Osteoblast (primary cell): ENCODE results near the gene SCGB1C1. TPM values are rescaled to one million over a fixed set of nuclear protein-coding genes. Genes with fewer than 3 reads are reported as not detected.
"Not testable (repeated sequence)": the region's sequence is repeated elsewhere in the genome, so short reads cannot be mapped to it uniquely, and the experiment has no call there.

Experiments
- DNase-seq: peaks from one replicate; pipeline ENCODE4 v3.0.0; 2011; ENCODE audit warnings: low spot score, mixed read lengths; ENCODE audit not compliant: insufficient read length; ENCODE audit errors: missing footprints
- H2AFZ ChIP-seq: 2 replicates; pipeline ENCODE4 v1.6.0; 2011; ENCODE audit warnings: mild to moderate bottlenecking, low read length
- H3K27ac ChIP-seq: 2 replicates; pipeline ENCODE4 v1.5.1; 2011; ENCODE audit warnings: mild to moderate bottlenecking, low read depth, low read length, moderate library complexity
- H3K27me3 ChIP-seq: 2 replicates; pipeline ENCODE4 v1.6.0; 2012; ENCODE audit warnings: mild to moderate bottlenecking, control low read depth, inconsistent platforms, low read length, moderate library complexity; ENCODE audit not compliant: insufficient read depth
- H3K36me3 ChIP-seq: 2 replicates; pipeline ENCODE4 v1.5.1; 2011; ENCODE audit warnings: mild to moderate bottlenecking, low read length, control low read depth, moderate library complexity; ENCODE audit not compliant: insufficient read depth
- H3K4me1 ChIP-seq: 2 replicates; pipeline ENCODE4 v1.5.1; 2011; ENCODE audit warnings: mild to moderate bottlenecking, low read length, control low read depth, moderate library complexity; ENCODE audit not compliant: insufficient read depth
- H3K4me2 ChIP-seq: 2 replicates; pipeline ENCODE4 v1.6.0; 2011; ENCODE audit warnings: mild to moderate bottlenecking, low read length; ENCODE audit not compliant: insufficient read depth
- H3K4me3 ChIP-seq: fragments of 200-600 bp; sonication (generic); 3 replicates; pipeline ENCODE4 v1.5.1; 2012; ENCODE audit warnings: mild to moderate bottlenecking, low read length, inconsistent platforms; ENCODE audit not compliant: insufficient read depth
- H3K79me2 ChIP-seq: 2 replicates; pipeline ENCODE4 v1.6.0; 2012; ENCODE audit warnings: mild to moderate bottlenecking, low read length, control low read depth, inconsistent platforms; ENCODE audit not compliant: insufficient read depth
- H3K9me3 ChIP-seq: 2 replicates; pipeline ENCODE4 v1.5.1; 2011; ENCODE audit warnings: low read depth, low read length, control low read depth
- H4K20me1 ChIP-seq: 2 replicates; pipeline ENCODE4 v1.6.0; 2012; ENCODE audit warnings: mild to moderate bottlenecking, low read length, control low read depth; ENCODE audit not compliant: insufficient read depth
- CTCF ChIP-seq: IDR thresholded peaks from 2 replicates; pipeline ENCODE4 v1.5.1; 2011; ENCODE audit warnings: mild to moderate bottlenecking, low read depth, low read length, moderate library complexity; ENCODE audit errors: extremely low read depth
- total RNA-seq: library from RNA; depleted of rRNA; stranded (reverse); fragments of >200 nt; gene quantifications from 2 replicates; pipeline ENCODE4 v1.2.3, GENCODE V29; 2012

SCGB1C1 gene
- total RNA-seq, 1 donor: not detected

- peaks cover 22% of the 10 kb centered on the region for H3K79me2 ChIP-seq
- H3K4me1 ChIP-seq: no peaks in the 10 kb centered on the region
- no peak overlapping the region for H3K4me3 ChIP-seq
- H2AFZ ChIP-seq: no peak overlapping the region
- peaks cover 24% of the 10 kb centered on the region for H4K20me1 ChIP-seq
- no peak overlapping the region for H3K27ac ChIP-seq
- peak; percentile 77 for DNase-seq
- no peak overlapping the region for H3K4me2 ChIP-seq
- no peaks in the 10 kb centered on the region for H3K9me3 ChIP-seq
- H3K27me3 ChIP-seq: no peaks in the 10 kb centered on the region
- peaks cover 40% of the 10 kb centered on the region for H3K36me3 ChIP-seq
- TF ChIP-seq CTCF: no peak
Observed at GRCh38 chr11:216081-216974, 23.4 kb downstream of the SCGB1C1 start.

GRCh38 chr11:217704-218103, 24.8 kb downstream of the SCGB1C1 start:
- Histone ChIP-seq H3K4me1 (no peaks in the 10 kb centered on the region), H3K27ac (no peak overlapping the region), H3K9me3 (no peaks in the 10 kb centered on the region), H3K4me3 (no peak overlapping the region), H3K4me2 (no peak overlapping the region), H3K36me3 (peaks cover 27% of the 10 kb centered on the region), H3K27me3 (no peaks in the 10 kb centered on the region), H3K79me2 (peaks cover 8% of the 10 kb centered on the region), H2AFZ (no peak overlapping the region), H4K20me1 (peaks cover 10% of the 10 kb centered on the region)
- DNase-seq: no peak
- no peak for TF ChIP-seq CTCF

GRCh38 chr11:218815-219593, 26.1 kb downstream of the SCGB1C1 start:
- no peak for TF ChIP-seq CTCF
- peaks cover 8% of the 10 kb centered on the region for H4K20me1 ChIP-seq
- H2AFZ ChIP-seq: no peak overlapping the region
- peaks cover 14% of the 10 kb centered on the region for H3K36me3 ChIP-seq
- no peaks in the 10 kb centered on the region for H3K4me1 ChIP-seq
- DNase-seq: peak; percentile 63
- no peak overlapping the region for H3K27ac ChIP-seq
- no peak overlapping the region for H3K4me3 ChIP-seq
- H3K9me3 ChIP-seq: no peaks in the 10 kb centered on the region
- H3K79me2 ChIP-seq: no peaks in the 10 kb centered on the region
- H3K27me3 ChIP-seq: no peaks in the 10 kb centered on the region
- H3K4me2 ChIP-seq: no peak overlapping the region

- H2AFZ ChIP-seq, H4K20me1 ChIP-seq, H3K9me3 ChIP-seq, H3K79me2 ChIP-seq, H3K27me3 ChIP-seq, H3K36me3 ChIP-seq, DNase-seq, H3K4me1 ChIP-seq, H3K4me2 ChIP-seq, H3K4me3 ChIP-seq, H3K27ac ChIP-seq: not testable (repeated sequence)
Observed at GRCh38 chr11:220641-221215, 27.9 kb downstream of the SCGB1C1 start.
